ENCODE results near the gene C9orf153.

DNA sequence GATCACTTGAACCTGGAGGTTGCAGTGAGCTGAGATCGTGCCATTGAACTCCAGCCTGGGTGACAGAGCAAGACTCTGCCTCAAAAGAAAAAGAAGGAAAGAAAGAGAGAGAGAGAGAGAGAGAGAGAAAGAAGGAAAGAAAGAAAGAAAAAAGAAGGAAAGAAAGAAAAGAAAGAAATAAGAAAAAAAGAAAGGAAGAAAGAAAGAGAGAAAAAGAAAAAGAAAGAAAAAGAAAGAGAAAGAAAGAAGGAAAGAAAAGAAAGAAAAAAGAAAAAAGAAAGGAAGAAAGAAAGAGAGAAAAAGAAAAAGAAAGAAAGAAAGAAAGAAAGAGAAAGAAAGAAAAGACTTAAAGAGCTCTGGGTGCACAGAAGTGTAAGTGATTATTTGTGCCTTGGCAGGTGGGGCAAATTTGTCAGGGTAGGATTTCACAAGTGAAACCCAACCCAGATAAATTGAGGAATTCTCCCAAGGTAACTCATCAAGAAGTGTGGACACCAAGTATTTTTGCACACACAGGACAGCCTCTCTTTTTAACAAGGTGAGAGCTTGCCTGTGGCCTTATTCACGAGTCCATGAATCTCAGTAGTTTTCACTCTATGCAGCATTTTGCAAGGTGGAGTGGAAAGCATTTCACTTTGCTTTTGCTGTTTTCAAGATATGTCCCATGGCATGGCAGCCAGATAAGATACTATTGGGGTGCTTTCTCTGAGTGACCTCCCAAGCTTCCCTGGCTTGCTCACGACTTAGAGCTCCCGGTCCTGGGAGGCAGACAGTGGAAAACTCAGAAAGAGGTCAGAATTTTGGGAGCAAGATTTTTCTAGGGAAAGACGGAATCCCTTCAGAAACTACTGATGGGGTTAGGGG, 57.8 kb downstream of the C9orf153 start:
- TF ChIP-seq POLR2A (IDR thresholded peaks at IDR 0.05; ENCODE audit: low read length) (no peak), GATA1 (IDR thresholded peaks at IDR 0.05; ENCODE audit: low read depth, low read length) (no peak)
